ENCODE results near the gene SRMS. TPM values are rescaled to one million over a fixed set of nuclear protein-coding genes. Genes with fewer than 3 reads are reported as not detected.

The SRMS gene
- total and polyA plus RNA-seq, 2 of the 13 experiments (the other 11 are each of a cell fraction or from before 2014, with no cell fraction given), result not detected

GRCh38 chr20:63518351-63518861 is 29.1 kb downstream of the SRMS start (continued):
- TF ChIP-seq ZNF687 (CRISPR knock-in tag; IDR thresholded peaks at IDR 0.05), result 0 out of 2 replicates have a peak, but pooled peaks have one; percentile 19
- TF ChIP-seq ZNF678 (CRISPR knock-in tag; IDR thresholded peaks at IDR 0.05), result 0 out of 2 replicates have a peak, but pooled peaks have one; percentile 36
- no peak for TF ChIP-seq AKNA (CRISPR knock-in tag; IDR thresholded peaks at IDR 0.05; ENCODE audit: borderline replicate concordance)
